ENCODE data around the gene CHMP4A.

Gene CHMP4A

DNA sequence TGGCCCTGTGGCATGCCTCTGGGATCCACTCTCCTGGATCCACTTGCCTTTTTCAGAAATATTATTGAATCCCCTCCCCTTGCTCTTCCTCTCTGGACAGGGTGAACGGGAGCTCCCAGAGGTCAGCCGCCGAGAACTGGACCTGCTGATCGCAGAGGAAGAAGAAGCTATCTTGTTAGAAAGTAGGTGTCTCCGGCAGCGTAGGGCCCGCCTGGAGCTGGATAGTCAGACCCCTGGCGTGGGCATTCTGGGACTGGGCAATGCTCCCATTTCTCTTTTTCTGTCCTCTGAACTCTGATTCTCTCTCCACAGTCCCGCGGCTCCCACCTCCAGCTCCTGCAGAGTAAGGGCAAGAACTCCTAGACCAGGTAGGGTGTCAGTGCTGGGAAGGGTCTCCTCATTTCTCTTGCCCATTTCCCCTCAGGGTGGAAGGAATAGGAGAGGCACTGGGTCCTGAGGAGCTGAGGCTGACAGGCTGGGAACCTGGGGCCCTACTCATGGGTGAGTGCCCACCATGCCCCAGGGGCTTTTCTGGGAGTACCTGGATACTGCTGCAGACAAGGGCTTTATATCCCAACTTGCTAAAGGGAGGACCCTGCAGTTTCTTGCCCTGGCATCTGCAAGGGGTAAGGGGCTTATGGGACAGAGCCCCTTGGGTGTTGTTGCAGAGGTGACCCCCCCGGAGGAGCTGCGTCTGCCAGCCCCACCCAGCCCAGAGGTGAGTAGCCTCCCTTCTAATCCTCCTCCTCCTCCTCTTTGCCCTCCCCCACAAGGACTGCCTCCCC, 36.1 kb downstream of the CHMP4A start:
- DNase-seq, result no peak

DNA sequence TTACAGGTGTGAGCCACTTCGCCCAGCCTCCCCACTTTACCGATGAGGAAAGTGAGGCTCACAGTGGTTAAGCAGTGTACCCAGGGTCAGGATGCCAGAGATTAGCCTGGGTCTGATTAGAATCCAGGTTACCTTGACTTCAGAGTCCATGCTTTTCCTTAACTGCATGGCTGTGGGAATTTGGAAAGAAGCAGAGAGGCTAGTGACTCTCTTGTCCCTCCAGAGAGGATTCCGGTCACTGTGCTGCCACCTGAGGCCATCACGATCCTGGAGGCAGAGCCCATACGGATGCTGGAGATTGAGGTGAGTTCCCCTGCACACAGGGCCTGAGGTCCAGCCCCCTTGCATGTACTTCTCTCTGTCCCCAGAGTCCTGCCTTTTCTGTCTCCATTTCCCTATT, 36.7 kb downstream of the CHMP4A start:
- no peak for DNase-seq

DNA sequence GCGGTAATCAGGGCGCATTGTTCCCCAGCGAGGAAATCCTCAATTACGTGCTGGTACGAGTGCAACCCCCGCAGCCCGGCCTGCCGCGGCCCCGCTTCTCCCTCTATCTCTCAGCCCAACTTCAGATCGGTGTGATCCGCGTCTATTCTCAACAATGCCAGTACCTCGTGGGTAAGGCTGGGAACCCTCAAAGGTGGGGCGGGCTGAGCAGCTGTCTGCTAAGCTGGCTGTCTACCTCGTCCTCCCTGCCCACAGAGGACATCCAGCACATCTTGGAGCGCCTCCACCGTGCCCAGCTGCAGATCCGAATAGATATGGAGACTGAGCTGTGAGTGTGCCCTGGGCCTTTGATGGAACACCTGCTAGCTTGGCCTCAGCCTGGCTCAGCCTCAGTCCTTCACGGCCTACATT, 40.4 kb downstream of the CHMP4A start:
- DNase-seq, result no peak

DNA sequence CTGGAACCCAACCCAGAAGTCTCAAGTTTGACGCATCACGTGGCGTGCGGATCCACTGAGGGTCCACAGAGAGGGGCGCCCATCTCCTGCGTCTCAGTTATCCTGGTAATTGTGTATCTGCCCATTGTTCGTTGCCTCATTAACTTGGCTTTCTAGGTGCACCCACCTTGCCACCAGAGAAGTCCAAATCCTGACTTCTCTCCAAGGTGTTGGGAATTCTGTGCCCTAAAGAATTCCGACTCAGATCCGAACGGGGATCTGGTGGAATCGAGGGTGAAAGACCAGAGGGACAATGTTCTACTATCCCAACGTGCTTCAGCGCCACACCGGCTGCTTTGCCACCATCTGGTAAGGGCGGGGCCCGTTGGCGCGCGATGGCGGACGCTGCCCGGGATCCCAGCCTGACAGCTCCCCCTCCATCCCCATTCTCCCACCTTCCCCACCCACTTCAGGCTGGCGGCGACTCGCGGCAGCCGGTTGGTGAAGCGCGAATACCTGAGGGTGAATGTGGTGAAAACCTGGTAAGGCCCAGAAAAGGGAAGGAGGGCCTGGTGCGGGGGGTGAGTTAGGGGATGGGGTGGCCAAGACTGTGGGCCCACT, 40.9 kb downstream of the CHMP4A start:
- no peak for DNase-seq

DNA sequence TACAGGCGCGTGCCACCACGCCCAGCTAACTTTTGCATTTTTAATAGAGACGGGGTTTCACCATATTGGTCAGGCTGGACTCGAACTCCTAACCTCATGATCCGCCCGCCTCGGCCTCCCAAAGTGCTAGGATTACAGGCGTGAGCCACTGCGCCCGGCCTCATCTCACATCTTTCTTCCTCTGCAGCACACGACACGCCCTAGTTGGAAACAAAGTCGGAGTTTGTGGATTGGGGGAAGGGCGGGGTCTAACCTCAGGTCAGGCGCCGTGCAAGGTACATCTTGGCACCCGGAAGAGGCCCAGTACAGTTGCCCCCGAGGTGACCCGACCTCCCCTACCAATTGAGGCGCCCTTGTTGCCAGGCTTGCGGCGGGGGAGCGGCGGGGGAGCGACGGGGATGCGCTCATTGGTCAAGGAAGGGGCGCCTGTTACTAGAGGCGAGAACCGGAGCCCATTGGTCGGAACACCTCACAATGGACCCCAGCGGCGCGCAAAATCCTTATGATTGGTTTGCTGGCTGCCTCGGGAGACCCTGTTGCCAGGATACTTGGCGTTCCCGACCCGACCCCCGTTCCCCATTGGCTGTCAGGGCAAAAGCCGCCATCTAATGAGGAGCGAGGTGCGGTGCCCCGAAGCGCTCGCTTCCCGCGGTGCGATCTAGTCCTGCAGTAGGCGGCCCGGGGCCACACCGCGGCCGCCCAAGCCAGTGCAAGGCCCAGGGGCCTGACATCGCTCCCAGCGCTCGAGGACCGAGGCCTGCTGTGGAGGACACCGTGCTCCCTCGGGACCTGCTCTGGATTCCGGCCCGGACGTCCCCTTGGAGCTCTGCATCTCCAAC, 41.6 kb downstream of the CHMP4A start, which contains the start of gene REC8:
Gene REC8, plus strand, starts transcription at position 659 of the 839 bp plus-strand sequence. CDS start 473 bp downstream, outside the sequence.
- peak; percentile 90 for DNase-seq

DNA sequence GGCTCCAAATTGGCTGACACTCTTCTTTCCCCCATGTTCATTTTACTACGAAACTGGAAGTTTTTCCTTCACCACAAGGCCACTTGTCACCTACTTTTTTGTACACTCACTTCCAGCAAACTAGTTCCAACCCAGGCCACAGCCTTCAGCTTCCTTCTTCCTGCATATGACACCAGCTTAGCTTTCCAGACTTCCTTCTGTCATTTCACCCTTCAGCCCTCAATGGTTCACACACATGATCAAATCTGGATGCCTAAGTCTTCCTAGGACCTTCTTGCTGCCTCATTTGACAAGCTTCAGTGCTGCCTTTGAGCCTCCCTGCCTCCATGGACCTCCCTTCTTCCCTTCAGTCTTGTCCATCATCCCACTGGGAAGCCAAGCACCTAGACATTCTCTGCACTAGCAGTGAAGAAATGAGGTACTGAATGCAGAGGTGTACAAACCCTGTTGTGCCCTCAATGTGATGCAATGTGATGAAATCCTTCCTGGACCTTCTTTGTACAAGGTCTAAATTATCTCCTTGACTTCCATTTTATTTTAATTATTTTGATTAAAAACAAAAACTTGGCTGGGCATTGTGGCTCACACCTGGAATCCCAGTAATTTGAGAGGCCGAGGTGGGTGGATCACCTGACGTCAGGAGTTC, 45.7 kb downstream of the CHMP4A start:
- no peak for DNase-seq

DNA sequence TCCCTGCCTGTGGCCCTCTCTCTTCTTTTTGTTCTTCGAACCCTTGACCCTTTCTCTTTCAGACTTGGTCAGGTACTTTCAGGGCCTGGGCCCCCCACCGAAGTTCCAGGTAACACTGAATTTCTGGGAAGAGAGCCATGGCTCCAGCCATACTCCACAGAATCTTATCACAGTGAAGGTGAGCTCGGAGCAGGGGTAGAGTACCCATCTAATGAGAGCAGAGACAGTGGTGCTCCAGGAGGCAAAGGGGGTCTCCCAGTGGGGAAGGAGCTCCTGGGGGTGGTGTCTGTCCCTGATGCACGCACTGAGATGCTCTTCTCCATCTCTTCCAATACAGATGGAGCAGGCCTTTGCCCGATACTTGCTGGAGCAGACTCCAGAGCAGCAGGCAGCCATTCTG, 47.5 kb downstream of the CHMP4A start:
- no peak for DNase-seq

DNA sequence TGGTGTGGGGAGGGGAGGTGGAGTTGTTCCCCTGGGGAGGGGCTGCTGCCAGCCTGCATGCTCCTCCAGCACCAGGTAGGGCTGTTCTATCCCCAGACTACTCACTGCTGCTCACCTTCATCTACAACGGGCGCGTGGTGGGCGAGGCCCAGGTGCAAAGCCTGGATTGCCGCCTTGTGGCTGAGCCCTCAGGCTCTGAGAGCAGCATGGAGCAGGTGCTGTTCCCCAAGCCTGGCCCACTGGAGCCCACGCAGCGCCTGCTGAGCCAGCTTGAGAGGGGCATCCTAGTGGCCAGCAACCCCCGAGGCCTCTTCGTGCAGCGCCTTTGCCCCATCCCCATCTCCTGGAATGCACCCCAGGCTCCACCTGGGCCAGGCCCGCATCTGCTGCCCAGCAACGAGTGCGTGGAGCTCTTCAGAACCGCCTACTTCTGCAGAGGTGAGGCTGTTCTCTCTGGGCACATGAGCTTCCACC, 48.7 kb downstream of the CHMP4A start:
- DNase-seq, result no peak

DNA sequence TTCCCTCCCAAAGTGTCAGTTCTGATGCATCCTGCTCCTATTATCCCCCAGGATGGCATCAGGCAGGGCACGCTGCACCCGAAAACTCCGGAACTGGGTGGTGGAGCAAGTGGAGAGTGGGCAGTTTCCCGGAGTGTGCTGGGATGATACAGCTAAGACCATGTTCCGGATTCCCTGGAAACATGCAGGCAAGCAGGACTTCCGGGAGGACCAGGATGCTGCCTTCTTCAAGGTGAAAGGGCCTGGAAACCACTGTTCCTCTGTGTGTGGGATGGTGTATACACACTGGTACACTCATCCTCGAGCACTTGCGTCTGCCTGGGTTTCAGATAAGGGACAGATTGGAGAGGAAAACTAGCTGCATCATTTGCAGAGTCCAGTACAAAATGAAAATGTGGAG, 51.2 kb downstream of the CHMP4A start:
- DNase-seq, result no peak

DNA sequence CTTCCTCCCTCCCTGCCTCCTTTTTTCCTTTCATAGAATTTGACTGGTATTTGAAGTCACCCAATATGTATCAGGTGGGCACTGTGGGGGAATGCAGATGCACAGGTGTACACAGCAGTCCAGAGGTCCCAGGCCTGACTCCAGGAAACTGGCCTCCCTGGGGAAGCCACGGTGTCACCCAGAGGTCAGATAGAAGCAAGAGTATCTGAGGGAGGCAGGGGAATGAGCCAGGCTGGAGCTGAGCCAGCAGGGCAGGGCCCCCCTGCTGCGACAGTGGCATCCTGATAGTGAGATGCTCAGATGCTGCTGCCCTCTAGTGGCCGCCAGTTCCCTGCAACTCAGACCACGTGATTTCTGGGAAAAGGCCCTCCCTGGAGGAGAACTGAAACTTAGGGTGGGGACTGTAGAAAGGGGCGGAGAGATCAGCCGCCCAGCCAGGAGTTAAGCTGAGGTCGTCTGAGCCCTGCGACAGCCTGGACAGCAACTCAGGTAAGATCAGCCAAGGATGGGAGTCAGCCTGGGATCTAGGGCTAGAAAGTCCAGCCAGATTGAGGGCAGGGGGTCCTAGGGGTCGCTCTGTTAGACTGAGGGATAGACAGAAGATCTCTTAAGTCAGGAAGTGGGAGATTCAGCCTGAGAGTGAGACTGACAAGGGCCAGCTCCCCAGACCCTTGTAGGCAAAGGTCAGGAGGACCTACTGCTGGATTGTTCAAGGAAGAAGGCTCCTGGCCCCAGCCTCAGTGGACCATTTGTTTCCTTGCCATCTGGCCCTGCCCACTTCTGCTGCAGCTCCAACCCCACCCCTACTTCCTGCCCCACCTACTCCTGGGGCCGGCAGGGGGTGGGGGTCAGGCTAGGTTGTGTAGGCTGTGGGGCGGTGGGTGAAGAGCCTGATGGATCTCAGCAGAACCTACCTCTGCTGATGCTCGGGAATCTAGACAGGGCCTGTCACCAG, 52.2 kb downstream of the CHMP4A start, which contains the start of gene IRF9:
Gene IRF9, plus strand, starts transcription at position 416 of the 955 bp plus-strand sequence. CDS start 880 bp downstream, outside the sequence.
- DNase-seq, result peak; percentile 97

DNA sequence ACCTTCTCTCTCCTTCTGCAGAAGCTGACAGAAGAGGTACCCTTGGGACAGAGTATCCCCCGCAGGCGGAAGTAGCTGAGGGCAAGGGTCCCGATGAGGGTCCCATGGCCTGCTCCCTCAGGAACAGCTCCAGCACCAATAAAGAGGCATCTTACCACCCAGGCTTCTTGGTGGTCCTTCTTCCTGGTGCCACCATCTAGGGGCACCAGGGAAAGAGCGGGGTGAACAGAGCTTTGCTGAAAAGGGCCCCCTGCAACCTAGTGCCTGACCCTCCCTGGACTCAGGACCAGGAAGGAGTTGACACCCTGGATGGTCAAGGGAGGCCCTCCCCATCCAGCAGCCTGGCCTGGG, 52.8 kb downstream of the CHMP4A start:
- DNase-seq, result no peak

DNA sequence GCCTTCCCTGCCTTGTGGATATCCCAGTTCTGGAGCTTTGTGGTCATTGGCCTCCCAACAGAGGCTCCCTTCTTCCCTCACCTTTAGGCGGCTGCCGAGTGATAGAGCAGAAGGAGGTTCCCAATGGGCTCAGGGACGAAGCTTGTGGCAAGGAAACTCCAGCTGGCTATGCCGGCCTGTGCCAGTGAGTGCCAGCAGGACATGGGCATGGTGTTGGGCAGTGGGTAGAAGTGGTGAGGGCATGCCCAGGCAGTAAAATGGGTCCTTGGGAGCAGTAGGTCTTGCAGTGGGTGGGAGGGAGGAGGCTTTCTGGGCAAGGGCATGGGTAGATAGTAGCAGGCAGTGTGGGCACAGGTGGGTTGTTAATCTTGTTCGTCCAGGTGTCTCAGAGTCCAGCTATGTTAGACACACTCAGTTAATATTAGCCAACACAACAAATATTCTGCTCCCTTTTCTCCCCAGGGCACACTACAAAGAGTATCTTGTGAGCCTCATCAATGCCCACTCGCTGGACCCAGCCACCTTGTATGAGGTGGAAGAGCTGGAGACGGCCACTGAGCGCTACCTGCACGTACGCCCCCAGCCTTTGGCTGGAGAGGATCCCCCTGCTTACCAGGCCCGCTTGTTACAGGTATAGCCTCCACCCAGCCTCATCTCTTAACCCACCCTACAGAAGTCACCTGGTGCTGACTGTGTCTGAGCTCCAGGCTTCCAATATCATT, 53.4 kb downstream of the CHMP4A start:
- DNase-seq, result no peak

Measured in right forelimb (tissue), 1 donor.